Astrocyte (in vitro differentiated cells and primary cell): ENCODE data around the gene KIAA1614.

Source experiments
- EZH2 ChIP-seq: IDR thresholded peaks from 2 replicates; pipeline ENCODE4 v1.6.1; 2012; ENCODE audit warnings: mild to moderate bottlenecking, low read length, inconsistent platforms; ENCODE audit not compliant: insufficient read depth
- TF ChIP-seq, protein P1 (sequence below): IDR thresholded peaks from 2 replicates; pipeline ENCODE4 v1.5.1; 2011; ENCODE audit warnings: low read depth, mild to moderate bottlenecking, inconsistent platforms, low read length, moderate library complexity; ENCODE audit not compliant: insufficient read depth

DNA sequence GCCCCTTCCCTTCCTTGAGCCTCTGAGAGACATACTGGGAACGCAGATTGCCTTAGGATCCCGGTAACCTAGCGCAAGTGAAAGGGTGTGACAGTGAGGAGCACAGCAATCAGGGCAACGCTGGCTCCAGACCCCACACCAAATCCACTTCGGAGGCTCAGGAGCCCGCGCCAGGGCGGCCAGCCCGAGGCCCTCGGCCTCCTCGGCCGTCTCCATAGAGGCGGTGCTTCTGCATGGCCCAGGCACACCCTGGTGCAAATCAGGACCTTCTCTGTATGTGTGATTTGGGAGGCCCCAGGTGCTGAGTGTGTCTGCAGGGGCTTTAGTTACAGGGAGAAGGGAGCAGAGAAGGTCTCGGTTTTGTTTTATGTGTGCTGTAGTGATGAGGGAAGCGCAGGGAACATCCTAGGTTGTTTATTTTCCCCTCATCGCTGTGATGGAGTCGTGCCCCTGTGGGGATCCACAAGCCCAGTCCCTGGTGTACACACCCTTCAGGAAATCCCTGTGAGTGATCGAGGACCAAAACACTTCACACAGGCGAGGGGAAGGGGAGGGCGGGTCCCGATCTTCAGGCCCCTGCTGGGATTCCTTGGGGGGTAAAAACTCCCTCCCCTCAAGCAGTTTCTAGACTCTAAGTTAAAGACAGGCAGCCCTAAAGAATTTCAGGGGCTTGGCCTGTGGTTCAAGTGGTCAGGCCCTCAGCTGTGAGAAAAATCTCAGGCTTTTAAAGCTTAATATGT is 9.4 kb downstream of the KIAA1614 start:
- TF ChIP-seq, protein P1, sequence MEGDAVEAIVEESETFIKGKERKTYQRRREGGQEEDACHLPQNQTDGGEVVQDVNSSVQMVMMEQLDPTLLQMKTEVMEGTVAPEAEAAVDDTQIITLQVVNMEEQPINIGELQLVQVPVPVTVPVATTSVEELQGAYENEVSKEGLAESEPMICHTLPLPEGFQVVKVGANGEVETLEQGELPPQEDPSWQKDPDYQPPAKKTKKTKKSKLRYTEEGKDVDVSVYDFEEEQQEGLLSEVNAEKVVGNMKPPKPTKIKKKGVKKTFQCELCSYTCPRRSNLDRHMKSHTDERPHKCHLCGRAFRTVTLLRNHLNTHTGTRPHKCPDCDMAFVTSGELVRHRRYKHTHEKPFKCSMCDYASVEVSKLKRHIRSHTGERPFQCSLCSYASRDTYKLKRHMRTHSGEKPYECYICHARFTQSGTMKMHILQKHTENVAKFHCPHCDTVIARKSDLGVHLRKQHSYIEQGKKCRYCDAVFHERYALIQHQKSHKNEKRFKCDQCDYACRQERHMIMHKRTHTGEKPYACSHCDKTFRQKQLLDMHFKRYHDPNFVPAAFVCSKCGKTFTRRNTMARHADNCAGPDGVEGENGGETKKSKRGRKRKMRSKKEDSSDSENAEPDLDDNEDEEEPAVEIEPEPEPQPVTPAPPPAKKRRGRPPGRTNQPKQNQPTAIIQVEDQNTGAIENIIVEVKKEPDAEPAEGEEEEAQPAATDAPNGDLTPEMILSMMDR: no peak
- TF ChIP-seq EZH2: no peak
